ENCODE data around the gene DYNC1I2. TPM values are rescaled to one million over a fixed set of nuclear protein-coding genes. Genes with fewer than 3 reads are reported as not detected.
"Not testable (repeated sequence)": the region's sequence is repeated elsewhere in the genome, so short reads cannot be mapped to it uniquely, and the experiment has no call there.

DYNC1I2 gene
- total and polyA plus RNA-seq, 2 experiments from 2014 or later, result 79.4 to 102 TPM

DNA sequence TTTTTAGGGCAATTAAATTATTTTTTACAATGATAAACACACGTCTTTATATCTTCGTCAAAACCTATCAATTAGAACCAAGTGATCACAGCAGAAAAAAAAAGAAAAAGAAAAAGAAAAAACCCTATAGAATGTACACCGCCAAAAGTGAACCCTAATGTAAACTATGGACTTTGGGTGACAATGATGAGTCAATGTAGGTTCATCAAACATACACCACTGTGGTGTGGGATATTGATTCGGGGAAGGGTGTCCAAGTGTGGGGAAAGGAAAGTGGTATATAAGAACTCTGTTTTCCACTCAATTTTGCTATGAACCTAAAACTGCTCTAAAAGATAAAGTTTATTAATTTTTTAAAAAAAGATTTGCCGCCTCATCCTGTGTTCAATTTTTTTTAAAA, 85.1 kb downstream of the DYNC1I2 start:
- H3K9me2 ChIP-seq (ENCODE audit: insufficient read depth), result no peaks in the 10 kb centered on the region
- H3K4me1 Mint-ChIP-seq, result no peaks in the 10 kb centered on the region
- no peak overlapping the region for H3K4me3 Mint-ChIP-seq
- no peaks in the 10 kb centered on the region for H3F3A ChIP-seq (replicated peaks; ENCODE audit: low read depth)
- H3K4me2 ChIP-seq, result no peak overlapping the region
- no peaks in the 10 kb centered on the region for H3K4me1 ChIP-seq (ENCODE audit: insufficient read depth)
- DNase-seq (ENCODE audit: low spot score) (no peak), ATAC-seq (no peak)
- peaks cover 3% of the 10 kb centered on the region; the same call in 1 of the 2 replicates for H3K36me3 ChIP-seq (ENCODE audit: insufficient read depth)
- TF ChIP-seq POLR2AphosphoS5 (IDR thresholded peaks at IDR 0.05; ENCODE audit: low read depth), result no peak
- TF ChIP-seq EZH2phosphoT487 (IDR thresholded peaks at IDR 0.05; ENCODE audit: unreplicated experiment), result no peak
- TF ChIP-seq, protein P1, sequence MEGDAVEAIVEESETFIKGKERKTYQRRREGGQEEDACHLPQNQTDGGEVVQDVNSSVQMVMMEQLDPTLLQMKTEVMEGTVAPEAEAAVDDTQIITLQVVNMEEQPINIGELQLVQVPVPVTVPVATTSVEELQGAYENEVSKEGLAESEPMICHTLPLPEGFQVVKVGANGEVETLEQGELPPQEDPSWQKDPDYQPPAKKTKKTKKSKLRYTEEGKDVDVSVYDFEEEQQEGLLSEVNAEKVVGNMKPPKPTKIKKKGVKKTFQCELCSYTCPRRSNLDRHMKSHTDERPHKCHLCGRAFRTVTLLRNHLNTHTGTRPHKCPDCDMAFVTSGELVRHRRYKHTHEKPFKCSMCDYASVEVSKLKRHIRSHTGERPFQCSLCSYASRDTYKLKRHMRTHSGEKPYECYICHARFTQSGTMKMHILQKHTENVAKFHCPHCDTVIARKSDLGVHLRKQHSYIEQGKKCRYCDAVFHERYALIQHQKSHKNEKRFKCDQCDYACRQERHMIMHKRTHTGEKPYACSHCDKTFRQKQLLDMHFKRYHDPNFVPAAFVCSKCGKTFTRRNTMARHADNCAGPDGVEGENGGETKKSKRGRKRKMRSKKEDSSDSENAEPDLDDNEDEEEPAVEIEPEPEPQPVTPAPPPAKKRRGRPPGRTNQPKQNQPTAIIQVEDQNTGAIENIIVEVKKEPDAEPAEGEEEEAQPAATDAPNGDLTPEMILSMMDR (conservative IDR thresholded peaks at IDR 0.05; ENCODE audit: low read depth in 2 of 2), result no peak
- TF ChIP-seq ZNF114 (CRISPR knock-in tag; IDR thresholded peaks at IDR 0.05), result no peak
- TF ChIP-seq, protein P2, sequence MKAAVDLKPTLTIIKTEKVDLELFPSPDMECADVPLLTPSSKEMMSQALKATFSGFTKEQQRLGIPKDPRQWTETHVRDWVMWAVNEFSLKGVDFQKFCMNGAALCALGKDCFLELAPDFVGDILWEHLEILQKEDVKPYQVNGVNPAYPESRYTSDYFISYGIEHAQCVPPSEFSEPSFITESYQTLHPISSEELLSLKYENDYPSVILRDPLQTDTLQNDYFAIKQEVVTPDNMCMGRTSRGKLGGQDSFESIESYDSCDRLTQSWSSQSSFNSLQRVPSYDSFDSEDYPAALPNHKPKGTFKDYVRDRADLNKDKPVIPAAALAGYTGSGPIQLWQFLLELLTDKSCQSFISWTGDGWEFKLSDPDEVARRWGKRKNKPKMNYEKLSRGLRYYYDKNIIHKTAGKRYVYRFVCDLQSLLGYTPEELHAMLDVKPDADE (IDR thresholded peaks at IDR 0.05), result no peak
- TF ChIP-seq EZH2 (IDR thresholded peaks at IDR 0.05; ENCODE audit: low read depth, unreplicated experiment), result no peak
- no peak for TF ChIP-seq STAT1 (IDR thresholded peaks at IDR 0.05; ENCODE audit: unreplicated experiment)
- no peak overlapping the region for H3K27ac ChIP-seq (ENCODE audit: low read depth)
- no peaks in the 10 kb centered on the region for H3K27me3 Mint-ChIP-seq (ENCODE audit: insufficient read depth, low read depth, poor library complexity)
- peaks cover 61% of the 10 kb centered on the region for H3K9me3 Mint-ChIP-seq
- no peak overlapping the region for H3K4me3 ChIP-seq
- no peaks in the 10 kb centered on the region for H3K79me2 ChIP-seq (replicated peaks; ENCODE audit: insufficient read depth)
- no peak overlapping the region for H3K27ac Mint-ChIP-seq
- H4K20me1 ChIP-seq (replicated peaks; ENCODE audit: insufficient read depth), result no peaks in the 10 kb centered on the region
- peaks cover 44% of the 10 kb centered on the region; the same call in 2 of the 3 replicates for H3K36me3 Mint-ChIP-seq (ENCODE audit: low read depth)
- no peaks in the 10 kb centered on the region for H3K27me3 ChIP-seq (ENCODE audit: insufficient read depth)
- H2AFZ ChIP-seq, result no peak overlapping the region

DNA sequence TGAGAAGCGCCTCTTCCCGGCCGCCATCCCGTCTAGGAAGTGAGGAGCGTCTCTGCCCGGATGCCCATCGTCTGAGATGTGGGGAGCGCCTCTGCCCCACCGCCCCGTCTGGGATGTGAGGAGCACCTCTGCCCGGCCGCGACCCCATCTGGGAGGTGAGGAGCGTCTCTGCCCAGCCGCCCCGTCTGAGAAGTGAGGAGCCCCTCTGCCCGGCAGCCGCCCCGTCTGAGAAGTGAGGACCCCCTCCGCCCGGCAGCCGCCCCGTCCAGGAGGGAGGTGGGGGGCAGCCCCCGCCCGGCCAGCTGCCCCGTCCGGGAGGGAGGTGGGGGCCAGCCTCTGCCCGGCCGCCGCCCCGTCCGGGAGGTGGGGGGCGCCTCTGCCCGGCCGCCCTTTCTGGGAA, 87.3 kb downstream of the DYNC1I2 start:
- not testable (repeated sequence) for H3K36me3 ChIP-seq (ENCODE audit: insufficient read depth); DNase-seq (ENCODE audit: low spot score); ATAC-seq; H3K4me3 ChIP-seq; H3K27ac Mint-ChIP-seq; H3K4me1 Mint-ChIP-seq; H3K4me2 ChIP-seq; H3K4me3 Mint-ChIP-seq; H3K27ac ChIP-seq (ENCODE audit: low read depth); H3K27me3 Mint-ChIP-seq (ENCODE audit: insufficient read depth, low read depth, poor library complexity); H3K79me2 ChIP-seq (replicated peaks; ENCODE audit: insufficient read depth); H2AFZ ChIP-seq; H3K9me2 ChIP-seq (ENCODE audit: insufficient read depth); H4K20me1 ChIP-seq (replicated peaks; ENCODE audit: insufficient read depth); H3K4me1 ChIP-seq (ENCODE audit: insufficient read depth); H3F3A ChIP-seq (replicated peaks; ENCODE audit: low read depth); H3K27me3 ChIP-seq (ENCODE audit: insufficient read depth)
- Mint-ChIP-seq H3K9me3 (peaks cover 74% of the 10 kb centered on the region), H3K36me3 (ENCODE audit: low read depth) (peaks cover 52% of the 10 kb centered on the region; the same call in 2 of the 3 replicates)

DNA sequence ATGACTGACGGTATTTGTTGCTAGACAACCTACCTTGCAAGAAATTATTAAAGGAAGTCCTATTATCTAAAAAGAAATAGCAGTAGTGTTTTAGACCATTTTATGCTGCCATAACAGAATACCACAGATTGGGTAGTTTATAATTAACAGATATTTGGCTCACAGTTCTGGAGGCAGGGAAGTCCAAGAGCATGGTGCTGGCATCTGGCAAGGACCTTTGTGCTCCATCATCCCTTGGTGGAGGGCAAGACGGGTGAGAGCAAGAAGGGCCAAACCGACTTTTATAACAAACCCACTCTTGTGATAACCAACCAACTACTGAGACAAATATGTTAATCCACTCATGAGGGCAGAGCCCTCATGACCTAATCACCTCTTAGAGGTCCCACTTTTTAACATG, 91.2 kb downstream of the DYNC1I2 start:
- Mint-ChIP-seq H3K4me3 (no peak overlapping the region), H3K27ac (no peak overlapping the region), H3K9me3 (peaks cover 45% of the 10 kb centered on the region), H3K36me3 (ENCODE audit: low read depth) (peaks cover 50% of the 10 kb centered on the region; the same call in 2 of the 3 replicates), H3K4me1 (no peaks in the 10 kb centered on the region), H3K27me3 (ENCODE audit: insufficient read depth, low read depth, poor library complexity) (no peaks in the 10 kb centered on the region)
- H3K4me2 ChIP-seq, result no peak overlapping the region
- H3K27me3 ChIP-seq (ENCODE audit: insufficient read depth), result no peaks in the 10 kb centered on the region
- H3K36me3 ChIP-seq (ENCODE audit: insufficient read depth), result peaks cover 3% of the 10 kb centered on the region; the same call in 1 of the 2 replicates
- H3K79me2 ChIP-seq (replicated peaks; ENCODE audit: insufficient read depth), result no peaks in the 10 kb centered on the region
- H3K4me1 ChIP-seq (ENCODE audit: insufficient read depth), result no peaks in the 10 kb centered on the region
- H4K20me1 ChIP-seq (replicated peaks; ENCODE audit: insufficient read depth), result no peaks in the 10 kb centered on the region
- H3K27ac ChIP-seq (ENCODE audit: low read depth), result no peak overlapping the region
- no peak overlapping the region for H3K4me3 ChIP-seq
- H3F3A ChIP-seq (replicated peaks; ENCODE audit: low read depth), result no peaks in the 10 kb centered on the region
- no peaks in the 10 kb centered on the region for H3K9me2 ChIP-seq (ENCODE audit: insufficient read depth)
- ATAC-seq, result no peak
- no peak overlapping the region for H2AFZ ChIP-seq
- no peak for DNase-seq (ENCODE audit: low spot score)
- TF ChIP-seq, protein P3, sequence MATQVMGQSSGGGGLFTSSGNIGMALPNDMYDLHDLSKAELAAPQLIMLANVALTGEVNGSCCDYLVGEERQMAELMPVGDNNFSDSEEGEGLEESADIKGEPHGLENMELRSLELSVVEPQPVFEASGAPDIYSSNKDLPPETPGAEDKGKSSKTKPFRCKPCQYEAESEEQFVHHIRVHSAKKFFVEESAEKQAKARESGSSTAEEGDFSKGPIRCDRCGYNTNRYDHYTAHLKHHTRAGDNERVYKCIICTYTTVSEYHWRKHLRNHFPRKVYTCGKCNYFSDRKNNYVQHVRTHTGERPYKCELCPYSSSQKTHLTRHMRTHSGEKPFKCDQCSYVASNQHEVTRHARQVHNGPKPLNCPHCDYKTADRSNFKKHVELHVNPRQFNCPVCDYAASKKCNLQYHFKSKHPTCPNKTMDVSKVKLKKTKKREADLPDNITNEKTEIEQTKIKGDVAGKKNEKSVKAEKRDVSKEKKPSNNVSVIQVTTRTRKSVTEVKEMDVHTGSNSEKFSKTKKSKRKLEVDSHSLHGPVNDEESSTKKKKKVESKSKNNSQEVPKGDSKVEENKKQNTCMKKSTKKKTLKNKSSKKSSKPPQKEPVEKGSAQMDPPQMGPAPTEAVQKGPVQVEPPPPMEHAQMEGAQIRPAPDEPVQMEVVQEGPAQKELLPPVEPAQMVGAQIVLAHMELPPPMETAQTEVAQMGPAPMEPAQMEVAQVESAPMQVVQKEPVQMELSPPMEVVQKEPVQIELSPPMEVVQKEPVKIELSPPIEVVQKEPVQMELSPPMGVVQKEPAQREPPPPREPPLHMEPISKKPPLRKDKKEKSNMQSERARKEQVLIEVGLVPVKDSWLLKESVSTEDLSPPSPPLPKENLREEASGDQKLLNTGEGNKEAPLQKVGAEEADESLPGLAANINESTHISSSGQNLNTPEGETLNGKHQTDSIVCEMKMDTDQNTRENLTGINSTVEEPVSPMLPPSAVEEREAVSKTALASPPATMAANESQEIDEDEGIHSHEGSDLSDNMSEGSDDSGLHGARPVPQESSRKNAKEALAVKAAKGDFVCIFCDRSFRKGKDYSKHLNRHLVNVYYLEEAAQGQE (IDR thresholded peaks at IDR 0.05; ENCODE audit: unreplicated experiment), result no peak
- TF ChIP-seq POLR2AphosphoS5 (IDR thresholded peaks at IDR 0.05; ENCODE audit: low read depth) (no peak), JUNB (IDR thresholded peaks at IDR 0.05; ENCODE audit: unreplicated experiment) (no peak), NANOG (IDR thresholded peaks at IDR 0.05; ENCODE audit: borderline replicate concordance) (no peak)
- TF ChIP-seq, protein P2 (IDR thresholded peaks at IDR 0.05), result no peak

Measured in GM23338 (cell line).